HCT116 (cell line): ENCODE data around the gene CSF2RB.

ENCODE experiments used
- CTCF ChIP-seq, 3 experiments: fragments of 200-600 bp in 1 of 3; sonication (generic) in 1 of 3; IDR thresholded peaks in 2 of 3; conservative IDR thresholded peaks in 1 of 3; 2 replicates each; pipeline ENCODE4 v1.5.1; 2012 to 2017; ENCODE audit warnings: low read depth in 2 of 3, low read length in 2 of 3, antibody characterized with exemption in 1 of 3, borderline replicate concordance in 1 of 3, control low read depth in 1 of 3, mild to moderate bottlenecking in 1 of 3, mixed read lengths in 1 of 3, mixed run types in 1 of 3, moderate library complexity in 1 of 3; ENCODE audit not compliant: insufficient read depth in 1 of 3
- ELF1 ChIP-seq: IDR thresholded peaks from 2 replicates; pipeline ENCODE4 v1.6.1; 2012; ENCODE audit warnings: low read depth, borderline replicate concordance
- FOSL1 ChIP-seq: IDR thresholded peaks from 2 replicates; pipeline ENCODE4 v1.6.1; 2012; ENCODE audit warnings: low read depth
- POLR2AphosphoS5 ChIP-seq: IDR thresholded peaks from 2 replicates; pipeline ENCODE4 v1.6.1; 2011; ENCODE audit warnings: mild to moderate bottlenecking, low read depth, low read length, moderate library complexity
- SRF ChIP-seq: IDR thresholded peaks from 2 replicates; pipeline ENCODE4 v1.6.1; 2012; ENCODE audit warnings: low read depth
- ZNF274 ChIP-seq: fragments of 200-500 bp; sonication (Bioruptor generic); IDR thresholded peaks from 2 replicates; pipeline ENCODE4 v1.6.1; 2014; ENCODE audit warnings: mild to moderate bottlenecking, low read depth, low read length, inconsistent platforms
- TF ChIP-seq, protein P1 (sequence below): IDR thresholded peaks from 2 replicates; pipeline ENCODE4 v1.6.1; 2012

- TF ChIP-seq, protein P1, sequence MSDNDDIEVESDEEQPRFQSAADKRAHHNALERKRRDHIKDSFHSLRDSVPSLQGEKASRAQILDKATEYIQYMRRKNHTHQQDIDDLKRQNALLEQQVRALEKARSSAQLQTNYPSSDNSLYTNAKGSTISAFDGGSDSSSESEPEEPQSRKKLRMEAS: no peak
- TF ChIP-seq ELF1 (no peak), CTCF (IDR thresholded peaks at IDR 0.05 in 2 of 3, conservative IDR thresholded peaks at IDR 0.05 in 1 of 3; ENCODE audit: borderline replicate concordance in 1 of 3, insufficient read depth in 1 of 3, low read depth in 2 of 3, low read length in 2 of 3) (no peak), FOSL1 (no peak), POLR2AphosphoS5 (no peak), SRF (no peak), ZNF274 (no peak)
Observed at GRCh38 chr22:36934418-36935312, 21.2 kb downstream of the CSF2RB start.
